HCT116 (cell line): ENCODE data around the gene MSTO1. TPM values are rescaled to one million over a fixed set of nuclear protein-coding genes. Genes with fewer than 3 reads are reported as not detected.

ENCODE experiments used
- ATAC-seq: fragments of 200-7000 bp; cut with Tn5 transposase; 2 replicates; pipeline ENCODE4 v1.9.1; 2020; ENCODE audit warnings: mild to moderate bottlenecking, moderate library complexity
- BruUV-seq: library from RNA; stranded (reverse); fragments of 400-500 nt; replicated peaks from 2 replicates; lab custom pipeline; 2021; lab: Mats Ljungman, UMichigan
- CTCF ChIA-PET: fragments of 300-600 bp; sonication (Branson Sonifier 250); formaldehyde crosslinking; loops from one replicate; lab custom pipeline; 2021; ENCODE audit warnings: antibody characterized with exemption; lab: Charles Lee
- POLR2A ChIA-PET: fragments of 300-600, 350-600 bp; sonication (Branson Sonifier 250); formaldehyde crosslinking; loops from one replicate; lab custom pipeline; 2021; ENCODE audit warnings: antibody characterized with exemption; lab: Charles Lee
- RAD21 ChIA-PET, 2 experiments: fragments of 300-600 bp; sonication (Branson Sonifier 250); formaldehyde crosslinking; loops; one replicate each; lab custom pipeline; 2023; ENCODE audit warnings: low total read pairs in 2 of 2; ENCODE audit not compliant: uncharacterized antibody in 2 of 2, unreplicated experiment in 2 of 2, low non-redundant PET in 1 of 2; lab: Charles Lee
- DNase-seq: peaks from one replicate; pipeline ENCODE4 v3.0.0-alpha.2; 2010; ENCODE audit warnings: low read depth, low spot score
- H2AFZ ChIP-seq: fragments of 200-600 bp; shearing (Covaris generic), sonication (generic); 2 replicates; pipeline ENCODE4 v1.6.1; 2017; ENCODE audit warnings: low read depth, mixed run types, mixed read lengths, antibody characterized with exemption, low read length; ENCODE audit not compliant: poor library complexity, severe bottlenecking
- H3K27ac ChIP-seq: 2 replicates; pipeline ENCODE4 v1.5.1; 2012; ENCODE audit warnings: low read depth, low read length
- H3K27me3 ChIP-seq: fragments of 200-600 bp; sonication (generic); 2 replicates; pipeline ENCODE4 v1.6.1; 2016; ENCODE audit warnings: mixed run types, low read length, mixed read lengths; ENCODE audit not compliant: insufficient read depth
- H3K36me3 ChIP-seq, 2 experiments: fragments of 200-500 bp in 1 of 2; fragments of 200-600 bp in 1 of 2; sonication (Bioruptor generic) in 1 of 2; sonication (generic) in 1 of 2; 2 replicates each; pipeline versions ENCODE4 v1.5.1 to v1.6.1; 2014 to 2016; ENCODE audit warnings: low read length in 2 of 2, inconsistent platforms in 1 of 2, mixed read lengths in 1 of 2, mixed run types in 1 of 2; ENCODE audit not compliant: insufficient read depth in 2 of 2, control insufficient read depth in 1 of 2
- H3K4me1 ChIP-seq, 2 experiments: fragments of 200-600 bp in 1 of 2; sonication (generic) in 1 of 2; 2 replicates each; pipeline versions ENCODE4 v1.5.1 to v1.6.1; 2012 to 2017; ENCODE audit warnings: low read length in 2 of 2, inconsistent platforms in 1 of 2, mild to moderate bottlenecking in 1 of 2, mixed read lengths in 1 of 2, mixed run types in 1 of 2, moderate library complexity in 1 of 2; ENCODE audit not compliant: insufficient read depth in 2 of 2, control insufficient read depth in 1 of 2
- H3K4me2 ChIP-seq: fragments of 200-600 bp; sonication (generic); 2 replicates; pipeline ENCODE4 v1.6.1; 2017; ENCODE audit warnings: mixed run types, low read length, mixed read lengths
- H3K4me3 ChIP-seq, 2 experiments: fragments of 200-600 bp in 1 of 2; sonication (generic) in 1 of 2; replicated peaks in 1 of 2; 2 replicates each; pipeline ENCODE4 v1.5.1; 2011 to 2016; ENCODE audit warnings: low read length in 2 of 2, control low read depth in 1 of 2, low read depth in 1 of 2, mild to moderate bottlenecking in 1 of 2, mixed read lengths in 1 of 2, mixed run types in 1 of 2
- H3K79me2 ChIP-seq: fragments of 200-600 bp; sonication (generic); 2 replicates; pipeline ENCODE4 v1.6.1; 2017; ENCODE audit warnings: mild to moderate bottlenecking, mixed run types, low read length, moderate library complexity, mixed read lengths; ENCODE audit not compliant: insufficient read depth
- H3K9ac ChIP-seq: fragments of 200-600 bp; sonication (generic); 2 replicates; pipeline ENCODE4 v1.6.1; 2016; ENCODE audit warnings: low read length, mixed read lengths
- H3K9me2 ChIP-seq: fragments of 200-600 bp; sonication (generic), shearing (Covaris generic); 2 replicates; pipeline ENCODE4 v1.6.1; 2017; ENCODE audit warnings: mixed run types, mild to moderate bottlenecking, moderate library complexity; ENCODE audit not compliant: insufficient read depth
- H3K9me3 ChIP-seq, 2 experiments: fragments of 200-500 bp in 1 of 2; fragments of 200-600 bp in 1 of 2; sonication (Bioruptor generic) in 1 of 2; sonication (generic) in 1 of 2; 2 replicates each; pipeline ENCODE4 v1.6.1; 2014 to 2017; ENCODE audit warnings: low read length in 2 of 2, mixed read lengths in 2 of 2, inconsistent platforms in 1 of 2, low read depth in 1 of 2, mild to moderate bottlenecking in 1 of 2, mixed run types in 1 of 2, moderate library complexity in 1 of 2; ENCODE audit not compliant: control insufficient read depth in 1 of 2, insufficient read depth in 1 of 2
- H4K20me1 ChIP-seq: fragments of 200-600 bp; sonication (generic), shearing (Covaris generic); 2 replicates; pipeline ENCODE4 v1.6.1; 2017; ENCODE audit warnings: mixed run types, mild to moderate bottlenecking, moderate library complexity; ENCODE audit not compliant: insufficient read depth
- CBX3 ChIP-seq: IDR thresholded peaks from 2 replicates; pipeline ENCODE4 v1.6.1; 2012; ENCODE audit warnings: low read depth
- CTCF ChIP-seq, 3 experiments: fragments of 200-600 bp in 1 of 3; sonication (generic) in 1 of 3; IDR thresholded peaks in 2 of 3; conservative IDR thresholded peaks in 1 of 3; 2 replicates each; pipeline ENCODE4 v1.5.1; 2012 to 2017; ENCODE audit warnings: low read depth in 2 of 3, low read length in 2 of 3, antibody characterized with exemption in 1 of 3, borderline replicate concordance in 1 of 3, control low read depth in 1 of 3, mild to moderate bottlenecking in 1 of 3, mixed read lengths in 1 of 3, mixed run types in 1 of 3, moderate library complexity in 1 of 3; ENCODE audit not compliant: insufficient read depth in 1 of 3
- EGR1 ChIP-seq: IDR thresholded peaks from 2 replicates; pipeline ENCODE4 v1.6.1; 2012; ENCODE audit warnings: low read depth
- ELF1 ChIP-seq: IDR thresholded peaks from 2 replicates; pipeline ENCODE4 v1.6.1; 2012; ENCODE audit warnings: low read depth, borderline replicate concordance
- EZH2 ChIP-seq: fragments of 200-600 bp; sonication (generic); IDR thresholded peaks from 2 replicates; pipeline ENCODE4 v1.6.1; 2017; ENCODE audit warnings: antibody characterized with exemption, mixed run types
- EZH2phosphoT487 ChIP-seq: fragments of 200-600 bp; IDR thresholded peaks from 2 replicates; pipeline ENCODE4 v1.6.1; 2018; ENCODE audit warnings: antibody characterized with exemption, borderline replicate concordance
- FOSL1 ChIP-seq: IDR thresholded peaks from 2 replicates; pipeline ENCODE4 v1.6.1; 2012; ENCODE audit warnings: low read depth
- JUND ChIP-seq: IDR thresholded peaks from 2 replicates; pipeline ENCODE4 v1.6.1; 2012
- POLR2A ChIP-seq: IDR thresholded peaks from 2 replicates; pipeline ENCODE4 v1.7.0; 2011; ENCODE audit warnings: borderline replicate concordance; ENCODE audit not compliant: insufficient read depth, insufficient read length; ENCODE audit errors: extremely low read depth
- RAD21 ChIP-seq: IDR thresholded peaks from 2 replicates; pipeline ENCODE4 v1.6.1; 2012; ENCODE audit warnings: low read depth, mild to moderate bottlenecking
- REST ChIP-seq: IDR thresholded peaks from 2 replicates; pipeline ENCODE4 v1.6.1; 2012; ENCODE audit warnings: low read depth
- SIN3A ChIP-seq: IDR thresholded peaks from 2 replicates; pipeline ENCODE4 v1.6.1; 2012; ENCODE audit warnings: low read depth
- SRF ChIP-seq: IDR thresholded peaks from 2 replicates; pipeline ENCODE4 v1.6.1; 2012; ENCODE audit warnings: low read depth
- TCF7L2 ChIP-seq: IDR thresholded peaks from 2 replicates; pipeline ENCODE4 v1.7.0; 2011; ENCODE audit warnings: borderline replicate concordance, inconsistent platforms; ENCODE audit not compliant: insufficient read depth, insufficient read length; ENCODE audit errors: extremely low read depth
- YY1 ChIP-seq: IDR thresholded peaks from 2 replicates; pipeline ENCODE4 v1.6.1; 2011; ENCODE audit warnings: low read length, low read depth, moderate library complexity, mild to moderate bottlenecking; ENCODE audit not compliant: insufficient replicate concordance; ENCODE audit errors: extremely low read depth
- intact Hi-C: fragments of 100-400 bp; cut with micrococcal nuclease; formaldehyde crosslinking; loops from 2 replicates; pipeline ENCODE4 v1.10.0; 2022
- total RNA-seq: library from RNA; stranded (reverse); gene quantifications from one replicate; pipeline ENCODE4 v1.2.1, GENCODE V29; 2021; ENCODE audit not compliant: unreplicated experiment
- TF ChIP-seq, protein P1 (sequence below): IDR thresholded peaks from 2 replicates; pipeline ENCODE4 v1.6.1; 2012
- TF ChIP-seq, protein P2 (sequence below): IDR thresholded peaks from 2 replicates; pipeline ENCODE4 v1.6.1; 2011; ENCODE audit warnings: mild to moderate bottlenecking, low read length, moderate library complexity; ENCODE audit not compliant: insufficient replicate concordance; ENCODE audit errors: extremely low read depth

Gene MSTO1
- total RNA-seq, 1 experiment from 2014 or later: 56.4 TPM

- Histone ChIP-seq H3K79me2 (no peaks in the 10 kb centered on the region), H3K27me3 (no peaks in the 10 kb centered on the region), H3K9ac (peak overlapping the region; percentile 46), H3K9me2 (no peaks in the 10 kb centered on the region), H3K27ac (peak overlapping the region; percentile 54; the same call in 1 of the 2 replicates), H3K4me1 (peaks cover 26 to 39% of the 10 kb centered on the region in 2 experiments), H2AFZ (peak overlapping the region; percentile 89), H3K9me3 (peaks cover 0 to 7% of the 10 kb centered on the region in 2 experiments; a peak in 1 of 4 replicates), H4K20me1 (no peaks in the 10 kb centered on the region), H3K4me2 (peak overlapping the region; percentile 73), H3K36me3 (no peaks in the 10 kb centered on the region), H3K4me3 (peak overlapping the region in 1 of 2 experiments; percentile 44; a peak in 3 of 4 replicates)
- peak; percentile 60 for DNase-seq
- ChIA-PET POLR2A (no interaction called here), CTCF (interaction anchor here (0.6 to 1.9 kb wide), 4 partner anchors 10 to 475 kb away, joined by 3 to 5 read pairs (median 4); partner anchors contain the start of genes KRTCAP2 and TRIM46), RAD21 (interaction anchor here in 1 of 2 experiments (0.7 kb wide), 1 partner anchor 48 kb away, joined by 3 read pairs; no protein-coding TSS in a partner anchor)
- ATAC-seq: peak; percentile 78
- no TSS peak for BruUV-seq
- intact Hi-C loops: no loop called here
- no peak for TF ChIP-seq REST
- no peak for TF ChIP-seq SIN3A
- no peak; the same call in 1 of the 2 replicates for TF ChIP-seq ELF1
- no peak for TF ChIP-seq TCF7L2
- TF ChIP-seq EZH2phosphoT487: no peak
- TF ChIP-seq JUND: peak; percentile 67; the same call in 1 of the 2 replicates
- no peak for TF ChIP-seq EGR1
- no peak for TF ChIP-seq SRF
- TF ChIP-seq, protein P1, sequence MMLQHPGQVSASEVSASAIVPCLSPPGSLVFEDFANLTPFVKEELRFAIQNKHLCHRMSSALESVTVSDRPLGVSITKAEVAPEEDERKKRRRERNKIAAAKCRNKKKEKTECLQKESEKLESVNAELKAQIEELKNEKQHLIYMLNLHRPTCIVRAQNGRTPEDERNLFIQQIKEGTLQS: no peak
- peak; percentile 55 to 69 (median 65); a peak in 5 of 6 replicates for TF ChIP-seq CTCF (IDR thresholded peaks at IDR 0.05 in 2 of 3, conservative IDR thresholded peaks at IDR 0.05 in 1 of 3; ENCODE audit: borderline replicate concordance in 1 of 3, insufficient read depth in 1 of 3, low read depth in 2 of 3, low read length in 2 of 3)
- no peak for TF ChIP-seq POLR2A
- peak; percentile 62; the same call in 1 of the 2 replicates for TF ChIP-seq CBX3
- TF ChIP-seq EZH2: no peak
- TF ChIP-seq YY1: peak; percentile 61
- peak; percentile 87 for TF ChIP-seq RAD21
- peak; percentile 81 for TF ChIP-seq FOSL1
- TF ChIP-seq, protein P2, sequence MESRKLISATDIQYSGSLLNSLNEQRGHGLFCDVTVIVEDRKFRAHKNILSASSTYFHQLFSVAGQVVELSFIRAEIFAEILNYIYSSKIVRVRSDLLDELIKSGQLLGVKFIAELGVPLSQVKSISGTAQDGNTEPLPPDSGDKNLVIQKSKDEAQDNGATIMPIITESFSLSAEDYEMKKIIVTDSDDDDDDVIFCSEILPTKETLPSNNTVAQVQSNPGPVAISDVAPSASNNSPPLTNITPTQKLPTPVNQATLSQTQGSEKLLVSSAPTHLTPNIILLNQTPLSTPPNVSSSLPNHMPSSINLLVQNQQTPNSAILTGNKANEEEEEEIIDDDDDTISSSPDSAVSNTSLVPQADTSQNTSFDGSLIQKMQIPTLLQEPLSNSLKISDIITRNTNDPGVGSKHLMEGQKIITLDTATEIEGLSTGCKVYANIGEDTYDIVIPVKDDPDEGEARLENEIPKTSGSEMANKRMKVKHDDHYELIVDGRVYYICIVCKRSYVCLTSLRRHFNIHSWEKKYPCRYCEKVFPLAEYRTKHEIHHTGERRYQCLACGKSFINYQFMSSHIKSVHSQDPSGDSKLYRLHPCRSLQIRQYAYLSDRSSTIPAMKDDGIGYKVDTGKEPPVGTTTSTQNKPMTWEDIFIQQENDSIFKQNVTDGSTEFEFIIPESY: no peak
Measured at GRCh38 chr1:155648207-155649147, 38.5 kb downstream of the MSTO1 start.
